ENCODE results near the gene NXPH3.
"Not testable (repeated sequence)": the region's sequence is repeated elsewhere in the genome, so short reads cannot be mapped to it uniquely, and the experiment has no call there.

NXPH3 gene

GRCh38 chr17:49567871-49568694 is 7.6 kb upstream of the NXPH3 start:
- Histone ChIP-seq H3K36me3 (ENCODE audit: control insufficient read depth in 5 of 5, insufficient read depth in 5 of 5, low read length in 5 of 5) (no peaks in the 10 kb centered on the region), H3K4me3 (ENCODE audit: low read depth in 1 of 5, low read length in 5 of 5) (peak overlapping the region; percentile 53 to 72 (median 60)), H3K9ac (ENCODE audit: low read length in 5 of 5) (peak overlapping the region in 4 of 5 donors; percentile 45 to 74 (median 62)), H3K9me3 (ENCODE audit: control insufficient read depth in 5 of 5, low read length in 5 of 5) (no peaks in the 10 kb centered on the region), H3K4me1 (ENCODE audit: control insufficient read depth in 5 of 5, insufficient read depth in 5 of 5, low read length in 5 of 5) (peaks cover 2 to 28% (median 19%) of the 10 kb centered on the region in 5 donors), H3K27ac (ENCODE audit: low read depth, low read length) (no peak overlapping the region), H3K27me3 (ENCODE audit: control insufficient read depth in 5 of 5, insufficient read depth in 4 of 5, low read length in 5 of 5) (peaks cover 0 to 8% (median 0%) of the 10 kb centered on the region in 5 donors)

- peak overlapping the region in 1 of 5 donors; percentile 74 for H3K9ac ChIP-seq (ENCODE audit: low read length in 5 of 5)
- peaks cover 2 to 28% (median 19%) of the 10 kb centered on the region in 5 donors for H3K4me1 ChIP-seq (ENCODE audit: control insufficient read depth in 5 of 5, insufficient read depth in 5 of 5, low read length in 5 of 5)
- peak overlapping the region in 2 of 5 donors; percentile 53 to 72 for H3K4me3 ChIP-seq (ENCODE audit: low read depth in 1 of 5, low read length in 5 of 5)
- not testable (repeated sequence) for H3K27me3 ChIP-seq (ENCODE audit: control insufficient read depth in 5 of 5, insufficient read depth in 4 of 5, low read length in 5 of 5); H3K9me3 ChIP-seq (ENCODE audit: control insufficient read depth in 5 of 5, low read length in 5 of 5); H3K36me3 ChIP-seq (ENCODE audit: control insufficient read depth in 5 of 5, insufficient read depth in 5 of 5, low read length in 5 of 5); H3K27ac ChIP-seq (ENCODE audit: low read depth, low read length)
These were observed 7.0 kb upstream of the NXPH3 start for GRCh38 chr17:49568695-49569047.

GRCh38 chr17:49570540-49571242 is 5.0 kb upstream of the NXPH3 start:
- Histone ChIP-seq H3K27me3 (ENCODE audit: control insufficient read depth in 5 of 5, insufficient read depth in 4 of 5, low read length in 5 of 5) (peaks cover 0 to 8% (median 0%) of the 10 kb centered on the region in 5 donors), H3K9me3 (ENCODE audit: control insufficient read depth in 5 of 5, low read length in 5 of 5) (no peaks in the 10 kb centered on the region), H3K4me1 (ENCODE audit: control insufficient read depth in 5 of 5, insufficient read depth in 5 of 5, low read length in 5 of 5) (peaks cover 2 to 35% (median 24%) of the 10 kb centered on the region in 5 donors), H3K36me3 (ENCODE audit: control insufficient read depth in 5 of 5, insufficient read depth in 5 of 5, low read length in 5 of 5) (no peaks in the 10 kb centered on the region), H3K27ac (ENCODE audit: low read depth, low read length) (no peak overlapping the region), H3K9ac (ENCODE audit: low read length in 5 of 5) (no peak overlapping the region), H3K4me3 (ENCODE audit: low read depth in 1 of 5, low read length in 5 of 5) (no peak overlapping the region)

GRCh38 chr17:49571283-49571682 is 4.4 kb upstream of the NXPH3 start:
- Histone ChIP-seq H3K36me3 (ENCODE audit: control insufficient read depth in 5 of 5, insufficient read depth in 5 of 5, low read length in 5 of 5) (no peaks in the 10 kb centered on the region), H3K27ac (ENCODE audit: low read depth, low read length) (no peak overlapping the region), H3K9ac (ENCODE audit: low read length in 5 of 5) (no peak overlapping the region), H3K4me3 (ENCODE audit: low read depth in 1 of 5, low read length in 5 of 5) (no peak overlapping the region), H3K27me3 (ENCODE audit: control insufficient read depth in 5 of 5, insufficient read depth in 4 of 5, low read length in 5 of 5) (peaks cover 0 to 8% (median 0%) of the 10 kb centered on the region in 5 donors), H3K4me1 (ENCODE audit: control insufficient read depth in 5 of 5, insufficient read depth in 5 of 5, low read length in 5 of 5) (peaks cover under 1 to 35% (median 22%) of the 10 kb centered on the region in 5 donors), H3K9me3 (ENCODE audit: control insufficient read depth in 5 of 5, low read length in 5 of 5) (no peaks in the 10 kb centered on the region)

GRCh38 chr17:49571764-49572163 is 3.9 kb upstream of the NXPH3 start:
- no peak overlapping the region for H3K27ac ChIP-seq (ENCODE audit: low read depth, low read length)

GRCh38 chr17:49572226-49572625 is 3.4 kb upstream of the NXPH3 start:
- Histone ChIP-seq H3K27me3 (ENCODE audit: control insufficient read depth in 5 of 5, insufficient read depth in 4 of 5, low read length in 5 of 5) (peaks cover 0 to 5% (median 3%) of the 10 kb centered on the region in 5 donors), H3K36me3 (ENCODE audit: control insufficient read depth in 5 of 5, insufficient read depth in 5 of 5, low read length in 5 of 5) (no peaks in the 10 kb centered on the region), H3K4me1 (ENCODE audit: control insufficient read depth in 5 of 5, insufficient read depth in 5 of 5, low read length in 5 of 5) (peaks cover 0 to 44% (median 29%) of the 10 kb centered on the region in 5 donors), H3K27ac (ENCODE audit: low read depth, low read length) (no peak overlapping the region), H3K4me3 (ENCODE audit: low read depth in 1 of 5, low read length in 5 of 5) (no peak overlapping the region), H3K9me3 (ENCODE audit: control insufficient read depth in 5 of 5, low read length in 5 of 5) (no peaks in the 10 kb centered on the region), H3K9ac (ENCODE audit: low read length in 5 of 5) (no peak overlapping the region)

More at GRCh38 chr17:49571764-49572163, 3.9 kb upstream of the NXPH3 start:
- Histone ChIP-seq H3K4me1 (ENCODE audit: control insufficient read depth in 5 of 5, insufficient read depth in 5 of 5, low read length in 5 of 5) (peaks cover 0 to 39% (median 25%) of the 10 kb centered on the region in 5 donors), H3K36me3 (ENCODE audit: control insufficient read depth in 5 of 5, insufficient read depth in 5 of 5, low read length in 5 of 5) (no peaks in the 10 kb centered on the region), H3K4me3 (ENCODE audit: low read depth in 1 of 5, low read length in 5 of 5) (no peak overlapping the region), H3K9me3 (ENCODE audit: control insufficient read depth in 5 of 5, low read length in 5 of 5) (no peaks in the 10 kb centered on the region), H3K9ac (ENCODE audit: low read length in 5 of 5) (no peak overlapping the region), H3K27me3 (ENCODE audit: control insufficient read depth in 5 of 5, insufficient read depth in 4 of 5, low read length in 5 of 5) (peaks cover 0 to 6% (median 0%) of the 10 kb centered on the region in 5 donors)

GRCh38 chr17:49572806-49573420 is 2.8 kb upstream of the NXPH3 start:
- Histone ChIP-seq H3K4me1 (ENCODE audit: control insufficient read depth in 5 of 5, insufficient read depth in 5 of 5, low read length in 5 of 5) (peaks cover 0 to 47% (median 35%) of the 10 kb centered on the region in 5 donors), H3K9ac (ENCODE audit: low read length in 5 of 5) (no peak overlapping the region), H3K27me3 (ENCODE audit: control insufficient read depth in 5 of 5, insufficient read depth in 4 of 5, low read length in 5 of 5) (peaks cover 0 to 7% (median 3%) of the 10 kb centered on the region in 5 donors), H3K9me3 (ENCODE audit: control insufficient read depth in 5 of 5, low read length in 5 of 5) (no peaks in the 10 kb centered on the region), H3K27ac (ENCODE audit: low read depth, low read length) (no peak overlapping the region), H3K4me3 (ENCODE audit: low read depth in 1 of 5, low read length in 5 of 5) (no peak overlapping the region), H3K36me3 (ENCODE audit: control insufficient read depth in 5 of 5, insufficient read depth in 5 of 5, low read length in 5 of 5) (no peaks in the 10 kb centered on the region)

GRCh38 chr17:49573510-49574322 is 2.0 kb upstream of the NXPH3 start:
- Histone ChIP-seq H3K9ac (ENCODE audit: low read length in 5 of 5) (no peak overlapping the region), H3K4me1 (ENCODE audit: control insufficient read depth in 5 of 5, insufficient read depth in 5 of 5, low read length in 5 of 5) (peaks cover 0 to 42% (median 30%) of the 10 kb centered on the region in 5 donors), H3K9me3 (ENCODE audit: control insufficient read depth in 5 of 5, low read length in 5 of 5) (no peaks in the 10 kb centered on the region), H3K27ac (ENCODE audit: low read depth, low read length) (no peak overlapping the region), H3K36me3 (ENCODE audit: control insufficient read depth in 5 of 5, insufficient read depth in 5 of 5, low read length in 5 of 5) (no peaks in the 10 kb centered on the region), H3K4me3 (ENCODE audit: low read depth in 1 of 5, low read length in 5 of 5) (no peak overlapping the region), H3K27me3 (ENCODE audit: control insufficient read depth in 5 of 5, insufficient read depth in 4 of 5, low read length in 5 of 5) (peaks cover 0 to 7% (median 3%) of the 10 kb centered on the region in 5 donors)

GRCh38 chr17:49574323-49574781 is 1.3 kb upstream of the NXPH3 start:
- no peak overlapping the region for H3K9ac ChIP-seq (ENCODE audit: low read length in 5 of 5)
- peaks cover 0 to 7% (median 3%) of the 10 kb centered on the region in 5 donors for H3K27me3 ChIP-seq (ENCODE audit: control insufficient read depth in 5 of 5, insufficient read depth in 4 of 5, low read length in 5 of 5)
- peaks cover 0 to 4% (median 0%) of the 10 kb centered on the region in 5 donors for H3K36me3 ChIP-seq (ENCODE audit: control insufficient read depth in 5 of 5, insufficient read depth in 5 of 5, low read length in 5 of 5)
- no peak overlapping the region for H3K27ac ChIP-seq (ENCODE audit: low read depth, low read length)
- no peak overlapping the region for H3K4me3 ChIP-seq (ENCODE audit: low read depth in 1 of 5, low read length in 5 of 5)
- peaks cover 0 to 42% (median 30%) of the 10 kb centered on the region in 5 donors for H3K4me1 ChIP-seq (ENCODE audit: control insufficient read depth in 5 of 5, insufficient read depth in 5 of 5, low read length in 5 of 5)
- no peaks in the 10 kb centered on the region for H3K9me3 ChIP-seq (ENCODE audit: control insufficient read depth in 5 of 5, low read length in 5 of 5)

All from subcutaneous abdominal adipose tissue (tissue), 5 donors.